Measurements from ENCODE around the gene DACH1. TPM values are rescaled to one million over a fixed set of nuclear protein-coding genes. Genes with fewer than 3 reads are reported as not detected.

The DACH1 gene
- total and polyA plus RNA-seq, 2 of the 8 experiments (the other 6 are each of a cell fraction or from before 2014, with no cell fraction given): 0.12 to 0.67 TPM

DNA sequence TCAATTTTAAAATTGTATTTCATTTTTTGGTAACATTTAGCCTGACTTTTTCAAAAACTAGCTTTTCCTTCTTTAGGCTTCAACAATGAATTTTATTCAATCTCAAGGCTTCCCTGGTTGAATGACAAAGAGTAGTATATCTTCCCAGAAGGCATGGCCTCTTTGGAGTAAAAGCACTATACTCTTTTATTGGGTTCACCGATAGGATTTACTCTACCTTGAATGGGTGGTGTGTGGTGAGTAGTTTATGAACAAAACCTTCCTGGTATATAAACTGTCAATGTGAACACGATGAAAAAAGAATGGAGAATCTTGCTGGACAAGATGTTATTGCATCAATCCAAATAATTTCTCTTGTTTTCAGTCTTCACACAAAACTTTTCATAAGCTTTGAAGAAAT, 167.7 kb downstream of the DACH1 start:
- no peak overlapping the region for H2BK20ac ChIP-seq (ENCODE audit: low read length)
- no peak overlapping the region for H3K4me3 ChIP-seq (ENCODE audit: extremely low read depth in 1 of 4, insufficient read depth in 2 of 4, low read depth in 3 of 4, low read length in 4 of 4)
- no peak overlapping the region for H4K8ac ChIP-seq (ENCODE audit: extremely low read depth, insufficient read depth, low read length)
- ChIA-PET POLR2A (ENCODE audit: partially characterized antibody) (no interaction called here), CTCF (ENCODE audit: partially characterized antibody) (interaction anchor here (0.8 kb wide), 1 partner anchor 448 kb away, joined by 3 read pairs; no protein-coding TSS in a partner anchor)
- H3K56ac ChIP-seq (replicated peaks; ENCODE audit: insufficient read length, low read depth, low read length): no peak overlapping the region
- no peak overlapping the region for H3K9ac ChIP-seq (replicated peaks in 1 of 4; ENCODE audit: extremely low read depth in 1 of 4, low read depth in 3 of 4, low read length in 3 of 4)
- H2BK15ac ChIP-seq (ENCODE audit: low read length): no peak overlapping the region
- no peaks in the 10 kb centered on the region for H3K9me3 ChIP-seq (ENCODE audit: insufficient read depth in 2 of 2, low read depth in 1 of 2, low read length in 1 of 2)
- no peak overlapping the region for H3K4ac ChIP-seq (replicated peaks; ENCODE audit: insufficient read length, low read depth, low read length)
- H3K27me3 ChIP-seq (replicated peaks in 1 of 4; ENCODE audit: control insufficient read depth in 3 of 4, extremely low read depth in 1 of 4, insufficient read depth in 3 of 4, low read length in 3 of 4): no peaks in the 10 kb centered on the region
- H4K5ac ChIP-seq (ENCODE audit: insufficient read length, low read depth, low read length): no peak overlapping the region
- no peaks in the 10 kb centered on the region for H3K79me2 ChIP-seq (ENCODE audit: control insufficient read depth in 1 of 2, insufficient read depth in 2 of 2, low read length in 2 of 2)
- no peaks in the 10 kb centered on the region for H3K23me2 ChIP-seq (ENCODE audit: low read depth, low read length)
- H3K27ac ChIP-seq (ENCODE audit: low read depth, low read length): no peak overlapping the region
- H3K36me3 ChIP-seq (ENCODE audit: control insufficient read depth in 2 of 4, insufficient read depth in 4 of 4, low read length in 3 of 4): no peaks in the 10 kb centered on the region
- no peak overlapping the region for H3K23ac ChIP-seq (ENCODE audit: insufficient read length)
- H3K79me1 ChIP-seq (ENCODE audit: low read depth, low read length): no peaks in the 10 kb centered on the region
- no peak overlapping the region for H2AFZ ChIP-seq (ENCODE audit: low read length)
- no peaks in the 10 kb centered on the region for H4K20me1 ChIP-seq (replicated peaks in 1 of 2; ENCODE audit: control insufficient read depth in 1 of 2, insufficient read depth in 2 of 2, low read length in 2 of 2)
- DNase-seq (ENCODE audit: low read depth in 1 of 2, low spot score in 2 of 2) (no peak), FAIRE-seq (no peak)
- H3K18ac ChIP-seq (ENCODE audit: extremely low read depth, low read length): no peak overlapping the region
- no peak overlapping the region for H2BK12ac ChIP-seq (ENCODE audit: low read depth, low read length)
- no peak overlapping the region for H3K4me2 ChIP-seq (ENCODE audit: insufficient read depth in 1 of 2, low read depth in 2 of 2, low read length in 2 of 2)
- 91% methylated on average over 2 of the region's 2 CpGs; no CpG with 5 or more reads in 1 of the 2 experiments for WGBS, 2 experiments (ENCODE audit: extremely low coverage in 1 of 2, insufficient coverage in 1 of 2, insufficient read length in 1 of 2, insufficient replicate concordance in 2 of 2, low coverage in 1 of 2, low lambda C conversion rate in 2 of 2, missing lambda C conversion rate in 1 of 2)
- H2AK5ac ChIP-seq (ENCODE audit: low read depth, low read length): no peak overlapping the region
- H2BK120ac ChIP-seq (replicated peaks; ENCODE audit: low read depth, low read length): no peak overlapping the region
- no peak overlapping the region for H4K91ac ChIP-seq (replicated peaks; ENCODE audit: insufficient read length, low read length)
- no peaks in the 10 kb centered on the region; a peak in 1 of 7 replicates for H3K4me1 ChIP-seq (replicated peaks in 1 of 4; ENCODE audit: control insufficient read depth in 3 of 4, insufficient read depth in 4 of 4, low read length in 3 of 4)
- H3K14ac ChIP-seq (ENCODE audit: insufficient read length): no peak overlapping the region
- no peak overlapping the region for H2BK5ac ChIP-seq (ENCODE audit: low read depth, low read length)
- TF ChIP-seq EGR1 (IDR thresholded peaks at IDR 0.05; ENCODE audit: borderline replicate concordance, low read depth, low read length) (no peak), HDAC2 (IDR thresholded peaks at IDR 0.05; ENCODE audit: borderline replicate concordance in 1 of 2, low read depth in 2 of 2, low read length in 2 of 2) (no peak), CREB1 (IDR thresholded peaks at IDR 0.05) (no peak), ATF2 (IDR thresholded peaks at IDR 0.05; ENCODE audit: low read length) (no peak), JUN (IDR thresholded peaks at IDR 0.05; ENCODE audit: low read depth, low read length) (no peak), SUZ12 (IDR thresholded peaks at IDR 0.05; ENCODE audit: low read length) (no peak), BCL11A (IDR thresholded peaks at IDR 0.05; ENCODE audit: low read depth in 2 of 2, low read length in 2 of 2) (no peak), SAP30 (IDR thresholded peaks at IDR 0.05; ENCODE audit: insufficient read depth, insufficient replicate concordance, low read length) (no peak), ASH2L (IDR thresholded peaks at IDR 0.05; ENCODE audit: low read length) (no peak), CEBPB (IDR thresholded peaks at IDR 0.05; ENCODE audit: low read depth, low read length) (no peak), JUND (IDR thresholded peaks at IDR 0.05; ENCODE audit: low read length) (no peak)
- TF ChIP-seq, protein P1, sequence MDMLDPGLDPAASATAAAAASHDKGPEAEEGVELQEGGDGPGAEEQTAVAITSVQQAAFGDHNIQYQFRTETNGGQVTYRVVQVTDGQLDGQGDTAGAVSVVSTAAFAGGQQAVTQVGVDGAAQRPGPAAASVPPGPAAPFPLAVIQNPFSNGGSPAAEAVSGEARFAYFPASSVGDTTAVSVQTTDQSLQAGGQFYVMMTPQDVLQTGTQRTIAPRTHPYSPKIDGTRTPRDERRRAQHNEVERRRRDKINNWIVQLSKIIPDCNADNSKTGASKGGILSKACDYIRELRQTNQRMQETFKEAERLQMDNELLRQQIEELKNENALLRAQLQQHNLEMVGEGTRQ (IDR thresholded peaks at IDR 0.05; ENCODE audit: low read length): no peak

All from H1 (cell line).